ENCODE measurements around the gene KRT85. TPM values are rescaled to one million over a fixed set of nuclear protein-coding genes. Genes with fewer than 3 reads are reported as not detected.

KRT85 gene
- total and polyA plus RNA-seq, 2 donors from 2014 or later: 0.58 TPM; not detected in 1

DNA sequence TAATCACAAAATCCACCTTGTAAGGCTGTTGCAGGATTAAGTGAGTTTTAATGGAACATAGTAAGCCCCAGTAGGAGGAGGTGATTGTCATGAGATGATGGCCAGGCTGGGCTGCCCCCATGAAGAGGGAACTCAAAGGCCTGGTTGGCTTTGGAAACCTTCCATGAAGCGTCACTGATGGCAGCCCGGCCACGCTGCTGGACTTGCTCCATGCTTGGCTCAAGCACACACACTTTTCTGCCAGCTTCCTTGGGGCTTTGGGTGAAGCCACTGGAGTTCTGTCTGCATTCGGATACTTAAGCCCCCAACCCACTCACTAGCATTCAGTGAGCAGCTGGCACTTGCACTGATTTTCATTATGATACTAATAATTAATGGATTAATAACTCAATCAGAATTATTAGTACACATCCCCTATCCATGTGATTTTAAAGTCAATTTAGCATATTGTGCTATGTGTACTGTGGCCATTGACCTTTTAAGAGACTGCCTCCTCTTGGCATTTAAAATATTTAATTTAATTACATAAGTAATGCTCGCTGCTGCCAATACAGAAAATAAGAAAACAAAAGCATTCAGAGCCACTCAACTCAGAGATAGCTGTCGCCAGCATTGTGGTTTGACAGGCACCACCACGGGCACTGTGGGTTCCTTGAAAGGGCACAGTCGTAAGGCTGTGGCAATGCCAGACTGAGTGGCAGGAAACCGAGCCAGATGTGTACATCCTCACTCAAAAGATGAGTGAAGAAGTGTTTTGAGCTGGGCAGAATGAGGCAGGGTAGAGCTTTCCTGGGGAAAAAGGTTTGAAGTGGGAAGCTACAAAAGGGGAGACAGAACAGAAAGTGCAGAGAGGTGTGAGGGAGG, 15.9 kb downstream of the KRT85 start:
- Histone ChIP-seq H3K27ac (ENCODE audit: low read depth in 2 of 2, low read length in 2 of 2) (no peak overlapping the region), H3K36me3 (ENCODE audit: control insufficient read depth in 2 of 3, insufficient read depth in 3 of 3, low read length in 3 of 3) (no peaks in the 10 kb centered on the region), H3K27me3 (ENCODE audit: control insufficient read depth, insufficient read depth, low read length) (no peaks in the 10 kb centered on the region), H3K9ac (ENCODE audit: low read length in 3 of 3) (no peak overlapping the region), H3K4me1 (ENCODE audit: control insufficient read depth in 2 of 3, insufficient read depth in 2 of 3, low read depth in 1 of 3, low read length in 3 of 3) (peaks cover 0 to 6% (median 3%) of the 10 kb centered on the region in 3 donors), H3K9me3 (ENCODE audit: control insufficient read depth in 2 of 3, insufficient read depth in 1 of 3, low read length in 3 of 3) (no peaks in the 10 kb centered on the region), H3K4me3 (ENCODE audit: low read length in 3 of 3) (no peak overlapping the region)
- FAIRE-seq (no peak), DNase-seq (no peak)
- TF ChIP-seq, protein P1, sequence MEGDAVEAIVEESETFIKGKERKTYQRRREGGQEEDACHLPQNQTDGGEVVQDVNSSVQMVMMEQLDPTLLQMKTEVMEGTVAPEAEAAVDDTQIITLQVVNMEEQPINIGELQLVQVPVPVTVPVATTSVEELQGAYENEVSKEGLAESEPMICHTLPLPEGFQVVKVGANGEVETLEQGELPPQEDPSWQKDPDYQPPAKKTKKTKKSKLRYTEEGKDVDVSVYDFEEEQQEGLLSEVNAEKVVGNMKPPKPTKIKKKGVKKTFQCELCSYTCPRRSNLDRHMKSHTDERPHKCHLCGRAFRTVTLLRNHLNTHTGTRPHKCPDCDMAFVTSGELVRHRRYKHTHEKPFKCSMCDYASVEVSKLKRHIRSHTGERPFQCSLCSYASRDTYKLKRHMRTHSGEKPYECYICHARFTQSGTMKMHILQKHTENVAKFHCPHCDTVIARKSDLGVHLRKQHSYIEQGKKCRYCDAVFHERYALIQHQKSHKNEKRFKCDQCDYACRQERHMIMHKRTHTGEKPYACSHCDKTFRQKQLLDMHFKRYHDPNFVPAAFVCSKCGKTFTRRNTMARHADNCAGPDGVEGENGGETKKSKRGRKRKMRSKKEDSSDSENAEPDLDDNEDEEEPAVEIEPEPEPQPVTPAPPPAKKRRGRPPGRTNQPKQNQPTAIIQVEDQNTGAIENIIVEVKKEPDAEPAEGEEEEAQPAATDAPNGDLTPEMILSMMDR (IDR thresholded peaks at IDR 0.05; ENCODE audit: borderline replicate concordance, extremely low read depth, insufficient read depth): no peak
- intact Hi-C loops (cut with DNase I): no loop called here

DNA sequence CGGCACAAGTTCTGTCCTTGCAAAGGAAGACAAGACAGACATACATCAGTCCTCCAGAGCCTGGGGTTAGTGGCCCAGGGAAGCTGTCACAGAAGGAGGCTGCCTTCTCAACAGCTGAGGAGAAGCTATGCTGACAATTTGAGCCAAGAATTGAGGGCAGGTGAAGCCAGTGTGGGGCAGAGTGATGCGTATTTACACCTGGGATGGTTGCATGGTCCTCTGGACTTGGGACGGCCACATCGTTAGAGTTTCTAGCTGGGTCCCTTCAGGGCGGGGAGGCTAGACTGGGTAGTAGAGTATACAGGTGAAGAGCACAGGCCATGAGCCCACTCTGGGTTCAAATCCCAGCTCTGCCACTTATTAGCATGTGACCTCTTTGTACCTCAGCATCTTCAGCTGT, 16.5 kb downstream of the KRT85 start:
- Histone ChIP-seq H3K36me3 (ENCODE audit: control insufficient read depth in 2 of 3, insufficient read depth in 3 of 3, low read length in 3 of 3) (no peaks in the 10 kb centered on the region), H3K4me1 (ENCODE audit: control insufficient read depth in 2 of 3, insufficient read depth in 2 of 3, low read depth in 1 of 3, low read length in 3 of 3) (peaks cover 0 to 6% (median 3%) of the 10 kb centered on the region in 3 donors), H3K27me3 (ENCODE audit: control insufficient read depth, insufficient read depth, low read length) (no peaks in the 10 kb centered on the region), H3K4me3 (ENCODE audit: low read length in 3 of 3) (no peak overlapping the region), H3K27ac (ENCODE audit: low read depth in 2 of 2, low read length in 2 of 2) (no peak overlapping the region), H3K9me3 (ENCODE audit: control insufficient read depth in 2 of 3, insufficient read depth in 1 of 3, low read length in 3 of 3) (no peaks in the 10 kb centered on the region), H3K9ac (ENCODE audit: low read length in 3 of 3) (no peak overlapping the region)
- intact Hi-C loops (cut with DNase I): no loop called here
- DNase-seq: no peak
- TF ChIP-seq, protein P1 (IDR thresholded peaks at IDR 0.05; ENCODE audit: borderline replicate concordance, extremely low read depth, insufficient read depth): no peak
- FAIRE-seq: no peak

DNA sequence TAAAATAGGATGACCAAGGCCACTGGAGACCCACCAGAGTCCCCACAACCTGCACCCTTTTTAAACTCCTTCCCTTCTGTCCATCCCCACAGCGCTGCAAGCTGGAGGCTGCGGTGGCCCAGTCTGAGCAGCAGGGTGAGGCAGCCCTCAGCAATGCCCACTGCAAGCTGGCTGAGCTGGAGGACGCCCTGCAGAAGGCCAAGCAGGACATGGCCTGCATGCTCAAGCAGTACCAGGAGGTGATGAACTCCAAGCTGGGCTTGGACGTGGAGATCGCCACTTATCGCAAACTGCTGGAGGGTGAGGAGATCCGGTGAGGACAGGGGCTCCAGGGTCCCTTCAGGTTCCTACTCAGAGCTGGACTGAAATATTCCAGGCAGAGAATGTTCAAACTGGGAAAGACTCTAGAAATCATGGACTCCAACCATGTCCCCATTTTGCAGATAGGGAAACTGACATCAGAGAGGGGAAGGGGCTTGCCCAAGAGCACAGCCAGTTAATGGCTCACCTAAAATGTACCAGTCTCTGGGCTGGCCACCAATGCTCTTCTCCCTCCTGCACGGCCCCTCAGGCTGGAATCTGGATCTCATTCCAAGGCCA, 17.2 kb downstream of the KRT85 start:
- TF ChIP-seq, protein P1 (IDR thresholded peaks at IDR 0.05; ENCODE audit: borderline replicate concordance, extremely low read depth, insufficient read depth): no peak
- H3K9ac ChIP-seq (ENCODE audit: low read length in 3 of 3): no peak overlapping the region
- H3K9me3 ChIP-seq (ENCODE audit: control insufficient read depth in 2 of 3, insufficient read depth in 1 of 3, low read length in 3 of 3): no peaks in the 10 kb centered on the region
- no peaks in the 10 kb centered on the region for H3K27me3 ChIP-seq (ENCODE audit: control insufficient read depth, insufficient read depth, low read length)
- intact Hi-C loops (cut with DNase I): no loop called here
- DNase-seq (no peak), FAIRE-seq (no peak)
- no peak overlapping the region for H3K27ac ChIP-seq (ENCODE audit: low read depth in 2 of 2, low read length in 2 of 2)
- H3K4me1 ChIP-seq (ENCODE audit: control insufficient read depth in 2 of 3, insufficient read depth in 2 of 3, low read depth in 1 of 3, low read length in 3 of 3): peaks cover 0 to 6% (median 3%) of the 10 kb centered on the region in 3 donors
- no peak overlapping the region for H3K4me3 ChIP-seq (ENCODE audit: low read length in 3 of 3)
- no peaks in the 10 kb centered on the region for H3K36me3 ChIP-seq (ENCODE audit: control insufficient read depth in 2 of 3, insufficient read depth in 3 of 3, low read length in 3 of 3)

Data from kidney (tissue), 14 donors.